SU-DHL-6 (cell line): ENCODE results near the gene R3HDML.

Experiments
- H2AFZ ChIP-seq: fragments of 200-600 bp; sonication (generic); 2 replicates; pipeline ENCODE4 v1.6.1; 2014; ENCODE audit warnings: low read depth, mild to moderate bottlenecking, moderate library complexity, mixed read lengths, antibody characterized with exemption, low read length; ENCODE audit not compliant: severe bottlenecking
- H3F3A ChIP-seq: fragments of 200-600 bp; shearing (Covaris generic); 2 replicates; pipeline ENCODE4 v1.6.0; 2016; ENCODE audit warnings: antibody characterized with exemption, mild to moderate bottlenecking; ENCODE audit not compliant: insufficient read depth
- H3K27ac ChIP-seq: fragments of 200-600 bp; sonication (generic); 2 replicates; pipeline ENCODE4 v1.5.1; 2016; ENCODE audit warnings: low read depth, mild to moderate bottlenecking, low read length, moderate library complexity, mixed read lengths
- H3K27me3 ChIP-seq: fragments of 200-600 bp; sonication (generic), shearing (Covaris generic); 2 replicates; pipeline ENCODE4 v1.6.0; 2014; ENCODE audit warnings: mild to moderate bottlenecking, low read length
- H3K36me3 ChIP-seq: fragments of 200-600 bp; sonication (generic); 2 replicates; pipeline ENCODE4 v1.6.1; 2014; ENCODE audit warnings: mild to moderate bottlenecking, low read length, mixed read lengths
- H3K4me2 ChIP-seq: fragments of 300-600, 200-600 bp; shearing (Covaris generic), sonication (generic); 2 replicates; pipeline ENCODE4 v1.6.0; 2014; ENCODE audit warnings: low read length, low read depth, mild to moderate bottlenecking; ENCODE audit not compliant: poor library complexity, severe bottlenecking
- H3K4me3 ChIP-seq: fragments of 200-600 bp; sonication (generic); 2 replicates; pipeline ENCODE4 v1.5.1; 2014; ENCODE audit warnings: antibody characterized with exemption, low read length, mild to moderate bottlenecking, mixed read lengths; ENCODE audit not compliant: insufficient read depth, poor library complexity, severe bottlenecking
- H3K79me2 ChIP-seq: fragments of 200-600 bp; sonication (generic); 2 replicates; pipeline ENCODE4 v1.6.1; 2014; ENCODE audit warnings: mild to moderate bottlenecking, low read length, moderate library complexity; ENCODE audit not compliant: insufficient read depth
- H3K9ac ChIP-seq: fragments of 200-600 bp; sonication (generic); 2 replicates; pipeline ENCODE4 v1.7.0; 2014; ENCODE audit warnings: mild to moderate bottlenecking, low read length
- H3K9me2 ChIP-seq: fragments of 200-600 bp; sonication (generic); replicated peaks from 2 replicates; pipeline ENCODE4 v1.6.1; 2014; ENCODE audit warnings: low read length; ENCODE audit not compliant: insufficient read depth
- H3K9me3 ChIP-seq: fragments of 200-600 bp; sonication (generic); 2 replicates; pipeline ENCODE4 v1.6.1; 2014; ENCODE audit warnings: low read length, mixed read lengths; ENCODE audit not compliant: insufficient read depth
- H4K20me1 ChIP-seq: fragments of 200-600 bp; sonication (generic); 2 replicates; pipeline ENCODE4 v1.6.1; 2014; ENCODE audit warnings: low read depth, mild to moderate bottlenecking, antibody characterized with exemption, low read length, moderate library complexity, mixed read lengths
- EZH2phosphoT487 ChIP-seq: fragments of 200-600 bp; sonication (generic), shearing (Covaris generic); conservative IDR thresholded peaks from 2 replicates; pipeline ENCODE4 v1.6.1; 2018; ENCODE audit warnings: mild to moderate bottlenecking, antibody characterized with exemption, low read length, moderate library complexity, mixed read lengths
- TF ChIP-seq, protein P1 (sequence below): fragments of 200-600 bp; sonication (generic); IDR thresholded peaks from one replicate; pipeline ENCODE4 v1.5.1; 2017; ENCODE audit warnings: antibody characterized with exemption, mild to moderate bottlenecking, low read length, moderate library complexity; ENCODE audit not compliant: insufficient read depth, poor library complexity, severe bottlenecking

The R3HDML gene

DNA sequence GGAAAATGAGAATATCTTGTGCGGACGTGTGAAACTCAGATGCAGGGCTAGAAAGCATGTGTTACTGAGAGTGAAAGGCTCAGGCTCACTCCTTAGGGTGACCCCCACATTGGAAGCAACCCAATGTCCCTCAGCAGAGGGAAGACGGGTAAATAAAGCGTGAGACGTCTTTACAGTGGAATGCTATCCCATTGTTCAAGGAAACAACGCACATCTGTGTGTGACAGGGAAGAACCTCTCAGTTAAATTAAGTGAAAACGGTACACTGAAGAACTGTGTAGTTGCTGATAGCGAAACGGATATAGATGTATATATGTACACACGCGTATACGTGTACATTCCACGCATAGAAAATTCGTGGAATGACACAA lies 19.5 kb downstream of the R3HDML start:
- no peak overlapping the region for H3K9ac ChIP-seq
- no peaks in the 10 kb centered on the region for H3F3A ChIP-seq

DNA sequence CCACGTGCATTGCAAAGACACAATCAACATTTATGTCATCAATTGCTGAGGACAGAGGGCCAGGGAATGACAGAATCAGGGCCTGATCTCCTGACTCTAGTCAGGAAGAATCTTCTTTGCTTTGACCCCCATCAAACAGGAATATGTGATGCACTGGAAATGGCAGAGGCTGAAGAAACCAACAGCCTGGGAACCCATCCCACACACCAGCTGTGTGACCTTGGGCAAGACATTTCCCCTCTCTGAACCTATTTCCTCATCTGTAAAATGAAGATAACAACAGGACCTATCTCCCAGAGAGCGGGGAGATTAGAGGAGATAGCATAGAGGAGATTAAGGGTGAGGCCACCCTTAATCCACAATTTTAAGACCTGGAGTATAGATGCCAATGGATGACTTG lies 20.2 kb downstream of the R3HDML start:
- H3K27ac ChIP-seq, result no peak overlapping the region
- no peaks in the 10 kb centered on the region for H3K9me3 ChIP-seq
- H3K79me2 ChIP-seq, result no peaks in the 10 kb centered on the region
- no peak overlapping the region for H3K4me2 ChIP-seq
- no peak overlapping the region for H2AFZ ChIP-seq
- no peaks in the 10 kb centered on the region for H3F3A ChIP-seq
- no peaks in the 10 kb centered on the region for H3K27me3 ChIP-seq
- no peak overlapping the region for H3K4me3 ChIP-seq
- H3K36me3 ChIP-seq, result no peaks in the 10 kb centered on the region
- TF ChIP-seq, protein P1, sequence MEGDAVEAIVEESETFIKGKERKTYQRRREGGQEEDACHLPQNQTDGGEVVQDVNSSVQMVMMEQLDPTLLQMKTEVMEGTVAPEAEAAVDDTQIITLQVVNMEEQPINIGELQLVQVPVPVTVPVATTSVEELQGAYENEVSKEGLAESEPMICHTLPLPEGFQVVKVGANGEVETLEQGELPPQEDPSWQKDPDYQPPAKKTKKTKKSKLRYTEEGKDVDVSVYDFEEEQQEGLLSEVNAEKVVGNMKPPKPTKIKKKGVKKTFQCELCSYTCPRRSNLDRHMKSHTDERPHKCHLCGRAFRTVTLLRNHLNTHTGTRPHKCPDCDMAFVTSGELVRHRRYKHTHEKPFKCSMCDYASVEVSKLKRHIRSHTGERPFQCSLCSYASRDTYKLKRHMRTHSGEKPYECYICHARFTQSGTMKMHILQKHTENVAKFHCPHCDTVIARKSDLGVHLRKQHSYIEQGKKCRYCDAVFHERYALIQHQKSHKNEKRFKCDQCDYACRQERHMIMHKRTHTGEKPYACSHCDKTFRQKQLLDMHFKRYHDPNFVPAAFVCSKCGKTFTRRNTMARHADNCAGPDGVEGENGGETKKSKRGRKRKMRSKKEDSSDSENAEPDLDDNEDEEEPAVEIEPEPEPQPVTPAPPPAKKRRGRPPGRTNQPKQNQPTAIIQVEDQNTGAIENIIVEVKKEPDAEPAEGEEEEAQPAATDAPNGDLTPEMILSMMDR, result no peak
- no peak for TF ChIP-seq EZH2phosphoT487
- H3K9me2 ChIP-seq, result no peaks in the 10 kb centered on the region
- no peaks in the 10 kb centered on the region for H4K20me1 ChIP-seq
- no peak overlapping the region for H3K9ac ChIP-seq

More for the DNA sequence above, 19.5 kb downstream of the R3HDML start:
- TF ChIP-seq, protein P1, result no peak
- TF ChIP-seq EZH2phosphoT487, result no peak
- Histone ChIP-seq H4K20me1 (no peaks in the 10 kb centered on the region), H3K36me3 (no peaks in the 10 kb centered on the region), H3K27ac (no peak overlapping the region), H3K79me2 (no peaks in the 10 kb centered on the region), H2AFZ (no peak overlapping the region), H3K4me3 (no peak overlapping the region), H3K27me3 (no peaks in the 10 kb centered on the region), H3K9me3 (no peaks in the 10 kb centered on the region), H3K9me2 (no peaks in the 10 kb centered on the region), H3K4me2 (no peak overlapping the region)

DNA sequence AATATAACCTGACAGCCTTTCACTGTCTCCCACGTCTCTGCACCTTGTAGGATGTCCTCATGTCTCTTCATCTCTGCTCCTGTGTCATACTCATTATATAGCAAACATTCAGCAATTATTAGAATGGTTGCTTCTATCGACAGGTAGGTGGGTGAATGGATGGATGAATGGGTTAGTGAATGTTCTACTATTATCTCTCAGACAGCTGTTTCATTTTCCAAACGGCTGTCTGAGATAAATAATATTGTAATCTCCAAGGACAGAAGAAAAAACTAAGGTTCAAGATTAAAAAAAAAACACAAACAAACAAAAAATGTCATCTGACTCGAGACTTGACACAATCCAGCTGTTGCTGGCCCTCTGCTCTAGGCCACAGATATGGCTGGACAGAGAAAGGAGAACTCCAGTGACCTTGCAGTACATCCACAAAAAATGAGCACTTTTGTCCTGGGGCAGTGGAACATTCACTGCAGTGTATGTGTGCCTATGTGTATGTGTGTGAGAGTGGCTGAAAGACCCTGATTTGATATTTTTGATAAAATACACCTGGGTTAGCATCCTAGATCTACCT lies 20.8 kb downstream of the R3HDML start:
- no peaks in the 10 kb centered on the region for H4K20me1 ChIP-seq
- no peak overlapping the region for H3K4me2 ChIP-seq
- H3K9ac ChIP-seq, result no peak overlapping the region
- H3K27me3 ChIP-seq, result no peaks in the 10 kb centered on the region
- no peak overlapping the region for H3K4me3 ChIP-seq
- TF ChIP-seq, protein P1, result no peak
- no peak for TF ChIP-seq EZH2phosphoT487
- no peaks in the 10 kb centered on the region for H3K9me3 ChIP-seq
- no peaks in the 10 kb centered on the region for H3K36me3 ChIP-seq
- no peaks in the 10 kb centered on the region for H3K9me2 ChIP-seq
- H3K79me2 ChIP-seq, result no peaks in the 10 kb centered on the region
- H3K27ac ChIP-seq, result no peak overlapping the region
- no peaks in the 10 kb centered on the region for H3F3A ChIP-seq
- H2AFZ ChIP-seq, result no peak overlapping the region
